ENCODE results near the gene OTOS.

OTOS gene

DNA sequence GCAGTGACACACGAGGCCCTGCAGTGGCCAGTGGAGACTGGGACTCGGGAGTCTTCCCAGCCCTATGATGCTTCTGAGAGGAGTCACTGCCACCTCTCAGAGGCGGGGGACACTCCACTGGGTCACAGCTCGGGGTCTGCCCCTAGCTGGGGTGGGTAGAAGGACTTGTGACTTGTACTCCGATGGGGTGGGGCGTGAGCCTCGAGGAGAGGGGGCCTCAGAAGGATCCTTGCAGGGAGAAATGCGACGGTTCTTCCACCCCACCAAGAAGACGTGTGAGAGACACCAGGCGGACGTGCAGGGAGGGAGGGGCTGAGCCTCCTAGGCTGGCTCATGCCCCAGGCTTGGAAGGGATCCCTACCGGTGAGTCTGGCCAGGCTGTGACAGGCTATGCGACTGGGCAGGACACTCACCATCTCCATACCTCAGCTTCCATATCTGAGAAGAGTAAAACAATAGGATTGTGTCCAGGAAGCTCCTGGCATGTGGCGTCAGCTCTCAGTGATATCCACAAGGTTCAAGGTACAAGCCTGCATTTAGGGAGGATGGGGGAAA lies 11.1 kb upstream of the OTOS start:
- TF ChIP-seq, protein P1, sequence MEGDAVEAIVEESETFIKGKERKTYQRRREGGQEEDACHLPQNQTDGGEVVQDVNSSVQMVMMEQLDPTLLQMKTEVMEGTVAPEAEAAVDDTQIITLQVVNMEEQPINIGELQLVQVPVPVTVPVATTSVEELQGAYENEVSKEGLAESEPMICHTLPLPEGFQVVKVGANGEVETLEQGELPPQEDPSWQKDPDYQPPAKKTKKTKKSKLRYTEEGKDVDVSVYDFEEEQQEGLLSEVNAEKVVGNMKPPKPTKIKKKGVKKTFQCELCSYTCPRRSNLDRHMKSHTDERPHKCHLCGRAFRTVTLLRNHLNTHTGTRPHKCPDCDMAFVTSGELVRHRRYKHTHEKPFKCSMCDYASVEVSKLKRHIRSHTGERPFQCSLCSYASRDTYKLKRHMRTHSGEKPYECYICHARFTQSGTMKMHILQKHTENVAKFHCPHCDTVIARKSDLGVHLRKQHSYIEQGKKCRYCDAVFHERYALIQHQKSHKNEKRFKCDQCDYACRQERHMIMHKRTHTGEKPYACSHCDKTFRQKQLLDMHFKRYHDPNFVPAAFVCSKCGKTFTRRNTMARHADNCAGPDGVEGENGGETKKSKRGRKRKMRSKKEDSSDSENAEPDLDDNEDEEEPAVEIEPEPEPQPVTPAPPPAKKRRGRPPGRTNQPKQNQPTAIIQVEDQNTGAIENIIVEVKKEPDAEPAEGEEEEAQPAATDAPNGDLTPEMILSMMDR (IDR thresholded peaks at IDR 0.05): no peak
- H3K27me3 ChIP-seq (ENCODE audit: control insufficient read depth, insufficient read depth, low read length): no peaks in the 10 kb centered on the region

DNA sequence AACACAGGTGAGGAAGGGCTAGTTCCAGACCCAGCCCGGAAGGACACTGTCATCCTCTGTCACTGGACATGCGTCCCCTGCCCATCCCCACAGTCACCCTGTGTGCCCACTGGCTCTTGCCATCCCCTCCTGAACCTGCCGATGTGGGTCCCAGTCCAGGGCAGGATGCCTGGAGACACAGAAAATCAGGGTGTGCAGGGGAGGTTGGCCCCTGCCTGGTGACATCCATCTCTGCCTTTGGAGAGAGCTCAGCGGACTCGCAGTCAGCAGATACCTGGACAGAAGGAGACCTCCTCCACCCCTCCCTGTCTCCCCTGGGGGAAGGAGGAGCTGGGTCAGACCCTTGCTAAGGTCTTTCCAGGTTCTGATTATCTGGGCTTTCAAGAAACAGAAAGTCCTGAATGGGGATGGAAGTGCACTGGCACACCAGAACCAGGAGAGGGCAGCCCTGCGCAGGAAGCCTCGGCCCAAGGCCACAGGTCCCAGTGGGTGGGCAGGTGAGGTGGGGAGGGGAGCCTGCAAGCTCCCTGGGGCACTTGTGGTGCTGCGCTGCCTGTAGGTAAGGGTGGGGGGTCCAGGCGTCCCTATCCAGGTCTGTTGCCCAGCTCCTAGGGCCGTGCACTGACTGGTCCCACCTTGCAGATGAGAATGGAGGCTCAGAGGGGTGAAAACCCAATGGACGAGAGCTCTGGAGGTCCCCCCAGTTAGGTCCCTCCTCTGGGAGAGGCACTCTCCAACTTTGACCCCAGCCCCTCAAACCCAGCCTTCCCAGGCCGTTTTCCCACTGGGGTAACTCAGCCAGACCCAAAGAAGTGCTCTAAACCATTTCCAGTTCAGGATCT lies 9.7 kb upstream of the OTOS start:
- Histone ChIP-seq H3K79me2 (no peaks in the 10 kb centered on the region), H3K9ac (no peak overlapping the region), H3K4me3 (ENCODE audit: low read depth, low read length) (no peak overlapping the region), H3K4me2 (ENCODE audit: low read length) (no peak overlapping the region), H3K27ac (no peak overlapping the region), H2AFZ (no peak overlapping the region), H3K9me3 (ENCODE audit: control insufficient read depth, low read length) (no peaks in the 10 kb centered on the region), H3K36me3 (ENCODE audit: control insufficient read depth, insufficient read depth, low read length) (no peaks in the 10 kb centered on the region), H3K4me1 (no peaks in the 10 kb centered on the region), H3K27me3 (ENCODE audit: control insufficient read depth, insufficient read depth, low read length) (no peaks in the 10 kb centered on the region)
- TF ChIP-seq, protein P1 (IDR thresholded peaks at IDR 0.05): peak; percentile 53

More for the DNA sequence above, 11.1 kb upstream of the OTOS start:
- H3K4me2 ChIP-seq (ENCODE audit: low read length): no peak overlapping the region
- H2AFZ ChIP-seq: no peak overlapping the region
- H3K27ac ChIP-seq: no peak overlapping the region
- no peak overlapping the region for H3K9ac ChIP-seq
- no peak overlapping the region for H3K4me3 ChIP-seq (ENCODE audit: low read depth, low read length)
- H3K36me3 ChIP-seq (ENCODE audit: control insufficient read depth, insufficient read depth, low read length): no peaks in the 10 kb centered on the region
- H3K9me3 ChIP-seq (ENCODE audit: control insufficient read depth, low read length): no peaks in the 10 kb centered on the region
- no peaks in the 10 kb centered on the region for H3K79me2 ChIP-seq
- no peaks in the 10 kb centered on the region for H3K4me1 ChIP-seq

DNA sequence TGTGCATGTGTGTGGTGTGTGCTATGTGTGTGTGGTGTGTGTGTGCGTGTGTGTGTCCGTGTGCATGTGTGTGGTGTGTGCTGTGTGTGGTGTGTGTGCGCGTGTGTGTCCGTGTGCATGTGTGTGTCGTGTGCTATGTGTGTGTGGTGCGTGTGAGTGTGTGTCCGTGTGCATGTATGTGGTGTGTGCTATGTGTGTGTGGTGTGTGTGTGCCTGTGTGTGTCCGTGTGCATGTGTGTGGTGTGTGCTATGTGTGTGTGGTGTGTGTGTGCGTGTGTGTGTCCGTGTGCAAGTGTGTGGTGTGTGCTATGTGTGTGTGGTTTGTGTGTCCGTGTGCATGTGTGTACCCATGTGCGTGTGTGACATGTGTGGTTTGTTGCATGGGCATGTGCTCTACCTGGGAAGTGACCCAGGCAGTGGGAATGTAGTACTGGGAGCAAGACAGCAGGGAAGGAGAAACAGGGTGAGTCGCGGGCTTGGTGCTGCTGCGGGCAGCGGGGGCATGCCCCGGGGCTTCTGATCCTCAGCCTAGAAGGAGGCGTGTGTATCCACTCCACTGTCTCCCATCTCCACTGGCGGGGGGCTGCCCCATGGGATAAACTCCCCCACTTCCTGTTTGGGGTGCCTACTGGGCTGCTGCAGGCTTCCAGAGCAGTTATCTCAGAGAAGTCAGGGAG lies 7.6 kb upstream of the OTOS start:
- H3K4me1 ChIP-seq: no peaks in the 10 kb centered on the region
- no peak overlapping the region for H3K9ac ChIP-seq
- no peaks in the 10 kb centered on the region for H3K9me3 ChIP-seq (ENCODE audit: control insufficient read depth, low read length)
- TF ChIP-seq, protein P1 (IDR thresholded peaks at IDR 0.05): no peak
- H3K36me3 ChIP-seq (ENCODE audit: control insufficient read depth, insufficient read depth, low read length): no peaks in the 10 kb centered on the region
- H3K4me3 ChIP-seq (ENCODE audit: low read depth, low read length): no peak overlapping the region
- no peaks in the 10 kb centered on the region for H3K79me2 ChIP-seq
- H3K27ac ChIP-seq: no peak overlapping the region
- H2AFZ ChIP-seq: no peak overlapping the region
- H3K27me3 ChIP-seq (ENCODE audit: control insufficient read depth, insufficient read depth, low read length): no peaks in the 10 kb centered on the region
- H3K4me2 ChIP-seq (ENCODE audit: low read length): no peak overlapping the region

DNA sequence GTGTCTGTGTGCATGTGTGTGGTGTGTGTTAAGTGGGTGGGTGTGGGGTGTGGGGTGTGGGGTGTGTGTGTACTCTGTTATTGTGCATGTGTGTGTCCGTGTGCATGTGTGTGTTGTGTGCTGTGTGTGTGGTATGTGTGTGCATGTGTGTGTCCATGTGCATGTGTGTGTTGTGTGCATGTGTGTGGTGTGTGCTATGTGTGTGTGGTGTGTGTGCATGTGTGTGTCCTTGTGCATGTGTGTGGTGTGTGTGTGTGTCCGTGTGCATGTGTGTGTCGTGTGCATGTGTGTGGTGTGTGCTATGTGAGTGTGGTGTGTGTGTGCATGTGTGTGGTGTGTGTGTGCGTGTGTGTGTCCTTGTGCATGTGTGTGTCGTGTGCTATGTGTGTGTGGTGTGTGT lies 6.9 kb upstream of the OTOS start:
- TF ChIP-seq, protein P1 (IDR thresholded peaks at IDR 0.05): no peak
- H3K27me3 ChIP-seq (ENCODE audit: control insufficient read depth, insufficient read depth, low read length): no peaks in the 10 kb centered on the region

More for the DNA sequence above, 6.9 kb upstream of the OTOS start:
- Histone ChIP-seq H3K9me3 (ENCODE audit: control insufficient read depth, low read length) (no peaks in the 10 kb centered on the region), H2AFZ (no peak overlapping the region), H3K27ac (no peak overlapping the region), H3K79me2 (no peaks in the 10 kb centered on the region), H3K4me3 (ENCODE audit: low read depth, low read length) (no peak overlapping the region), H3K4me1 (no peaks in the 10 kb centered on the region), H3K9ac (no peak overlapping the region), H3K4me2 (ENCODE audit: low read length) (no peak overlapping the region), H3K36me3 (ENCODE audit: control insufficient read depth, insufficient read depth, low read length) (no peaks in the 10 kb centered on the region)
